GM12872 (cell line): Measurements from ENCODE around the gene ZCCHC24.

Experiments used
- TF ChIP-seq, protein P1 (sequence below): IDR thresholded peaks from 3 replicates; pipeline ENCODE4 v1.5.1; 2011; ENCODE audit warnings: low read depth, mild to moderate bottlenecking, low read length, moderate library complexity; ENCODE audit not compliant: insufficient read depth

The ZCCHC24 gene

DNA sequence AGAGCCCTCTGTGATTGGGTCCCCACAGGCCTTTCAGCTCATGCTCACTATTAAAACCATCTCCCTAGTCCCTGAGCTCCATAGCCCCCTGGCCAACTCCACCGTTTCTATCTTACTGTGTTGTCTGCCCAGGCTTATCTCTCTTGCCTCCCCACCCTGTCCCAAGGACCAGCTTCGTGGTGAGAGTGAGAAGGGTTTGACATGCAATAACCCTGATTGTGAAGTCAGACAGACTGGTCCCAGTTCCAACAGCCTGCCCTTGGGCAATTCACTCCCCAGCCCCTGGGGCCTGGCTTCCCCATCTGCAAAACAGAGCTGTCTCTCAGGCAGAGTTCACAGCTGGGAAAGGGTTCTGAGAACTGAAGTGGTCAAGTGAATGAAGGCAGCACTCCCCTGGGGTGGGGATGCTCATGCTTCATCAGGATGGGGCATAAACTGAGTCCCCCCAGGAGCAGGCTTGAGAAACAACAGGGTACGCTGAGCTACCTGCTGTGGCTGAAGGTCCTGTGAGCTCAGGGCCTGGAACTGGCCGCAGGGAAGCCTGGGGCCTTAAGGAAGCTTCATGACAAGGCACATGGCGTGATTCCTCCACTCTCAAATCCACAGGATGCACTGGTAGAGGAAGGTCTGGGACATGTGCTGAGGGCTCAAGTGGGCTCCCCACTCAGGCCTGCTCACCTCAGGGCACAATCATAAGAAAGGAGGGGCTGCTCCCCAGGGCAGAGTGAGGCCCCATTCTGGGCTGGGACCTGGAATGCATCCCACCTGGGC lies 100.0 kb downstream of the ZCCHC24 start:
- TF ChIP-seq, protein P1, sequence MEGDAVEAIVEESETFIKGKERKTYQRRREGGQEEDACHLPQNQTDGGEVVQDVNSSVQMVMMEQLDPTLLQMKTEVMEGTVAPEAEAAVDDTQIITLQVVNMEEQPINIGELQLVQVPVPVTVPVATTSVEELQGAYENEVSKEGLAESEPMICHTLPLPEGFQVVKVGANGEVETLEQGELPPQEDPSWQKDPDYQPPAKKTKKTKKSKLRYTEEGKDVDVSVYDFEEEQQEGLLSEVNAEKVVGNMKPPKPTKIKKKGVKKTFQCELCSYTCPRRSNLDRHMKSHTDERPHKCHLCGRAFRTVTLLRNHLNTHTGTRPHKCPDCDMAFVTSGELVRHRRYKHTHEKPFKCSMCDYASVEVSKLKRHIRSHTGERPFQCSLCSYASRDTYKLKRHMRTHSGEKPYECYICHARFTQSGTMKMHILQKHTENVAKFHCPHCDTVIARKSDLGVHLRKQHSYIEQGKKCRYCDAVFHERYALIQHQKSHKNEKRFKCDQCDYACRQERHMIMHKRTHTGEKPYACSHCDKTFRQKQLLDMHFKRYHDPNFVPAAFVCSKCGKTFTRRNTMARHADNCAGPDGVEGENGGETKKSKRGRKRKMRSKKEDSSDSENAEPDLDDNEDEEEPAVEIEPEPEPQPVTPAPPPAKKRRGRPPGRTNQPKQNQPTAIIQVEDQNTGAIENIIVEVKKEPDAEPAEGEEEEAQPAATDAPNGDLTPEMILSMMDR: no peak

DNA sequence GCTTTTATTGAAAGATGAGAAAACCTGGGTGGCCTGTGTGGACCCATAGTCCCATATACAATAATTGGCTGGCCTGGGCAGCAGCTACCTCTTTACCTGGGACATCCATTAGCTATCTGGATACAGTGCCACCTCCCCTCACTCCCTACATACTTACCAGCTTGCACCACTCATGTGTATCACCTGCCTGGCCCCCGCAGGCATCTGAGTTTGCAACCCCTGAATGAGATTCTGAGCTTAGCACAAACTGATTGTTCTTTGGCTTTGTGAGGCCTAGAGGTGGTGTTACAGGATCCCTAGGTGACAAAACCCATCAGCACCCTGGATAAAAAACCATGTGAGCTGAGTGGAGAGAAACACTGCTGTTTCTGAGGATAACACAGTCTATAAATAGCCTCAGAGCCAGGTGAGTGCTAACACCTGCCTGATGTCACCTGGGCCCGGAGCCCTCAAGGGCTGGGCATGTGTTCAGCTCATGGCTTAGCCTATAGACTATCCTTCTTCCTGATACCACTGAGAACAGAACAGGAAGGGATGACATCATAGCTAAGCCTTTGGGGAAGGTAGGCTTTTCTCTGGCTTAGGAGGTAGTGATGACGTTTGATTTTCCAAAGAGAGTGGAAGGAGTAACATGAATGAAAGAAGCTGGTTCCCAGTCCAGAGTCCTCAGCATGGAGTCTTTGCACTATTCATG lies 100.8 kb downstream of the ZCCHC24 start:
- TF ChIP-seq, protein P1: no peak

DNA sequence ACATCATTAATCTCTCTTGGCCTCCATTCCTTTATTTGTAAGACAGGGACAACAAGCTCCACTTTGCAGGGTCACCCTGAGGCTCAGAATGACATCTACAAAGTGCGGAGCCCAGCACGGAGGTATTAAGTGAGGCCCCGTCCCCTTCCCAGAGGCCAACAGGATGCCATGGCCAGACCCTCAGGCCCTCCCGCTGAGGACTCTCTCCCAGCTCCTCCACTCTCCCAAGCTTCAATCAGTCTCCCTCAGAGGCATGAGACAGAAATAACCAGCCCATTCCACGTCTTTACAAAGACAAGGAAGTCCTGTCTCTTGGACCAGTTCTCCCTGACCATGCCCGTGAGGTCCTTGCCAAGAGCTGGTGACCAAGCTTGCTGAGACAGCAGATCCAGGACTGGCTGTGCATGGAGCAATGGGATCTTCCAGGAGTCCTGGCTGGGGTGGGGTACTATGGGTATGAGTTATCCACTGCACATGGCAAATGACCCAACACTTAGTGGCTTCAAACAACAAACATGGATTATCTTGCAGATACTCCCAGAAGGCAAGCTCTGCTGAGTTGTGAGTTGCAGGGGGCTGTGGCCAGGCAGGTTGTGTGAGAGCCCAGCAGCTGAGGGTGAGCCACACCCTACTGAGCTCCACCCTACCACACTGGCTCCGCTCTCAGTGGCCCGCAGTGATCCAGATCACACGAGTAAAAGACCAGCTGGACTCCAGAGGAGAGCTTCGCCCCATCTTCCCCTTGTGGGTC lies 102.4 kb downstream of the ZCCHC24 start:
- TF ChIP-seq, protein P1: no peak

DNA sequence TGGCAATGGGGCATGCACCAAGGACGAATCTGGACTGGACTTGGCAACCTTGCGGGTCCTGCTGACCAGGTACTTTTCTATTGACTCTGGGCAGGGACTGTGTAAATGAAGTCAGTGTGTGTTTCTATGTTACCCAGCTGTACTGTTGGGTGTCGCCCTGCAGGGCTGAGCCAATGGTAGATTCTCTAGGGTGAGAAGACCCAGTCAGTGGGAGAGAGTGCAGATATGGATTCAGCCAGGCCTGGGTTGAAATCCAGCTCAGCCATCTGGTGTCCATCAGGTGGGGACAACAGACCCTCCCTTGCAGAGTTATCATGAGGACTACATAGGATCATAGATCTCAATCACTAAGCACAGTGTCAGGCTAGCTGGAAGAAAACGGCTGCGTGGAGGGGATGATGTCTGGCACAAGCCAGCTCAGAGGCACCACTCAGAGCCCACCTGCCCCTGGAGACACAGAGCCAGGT lies 103.1 kb downstream of the ZCCHC24 start:
- TF ChIP-seq, protein P1: no peak

DNA sequence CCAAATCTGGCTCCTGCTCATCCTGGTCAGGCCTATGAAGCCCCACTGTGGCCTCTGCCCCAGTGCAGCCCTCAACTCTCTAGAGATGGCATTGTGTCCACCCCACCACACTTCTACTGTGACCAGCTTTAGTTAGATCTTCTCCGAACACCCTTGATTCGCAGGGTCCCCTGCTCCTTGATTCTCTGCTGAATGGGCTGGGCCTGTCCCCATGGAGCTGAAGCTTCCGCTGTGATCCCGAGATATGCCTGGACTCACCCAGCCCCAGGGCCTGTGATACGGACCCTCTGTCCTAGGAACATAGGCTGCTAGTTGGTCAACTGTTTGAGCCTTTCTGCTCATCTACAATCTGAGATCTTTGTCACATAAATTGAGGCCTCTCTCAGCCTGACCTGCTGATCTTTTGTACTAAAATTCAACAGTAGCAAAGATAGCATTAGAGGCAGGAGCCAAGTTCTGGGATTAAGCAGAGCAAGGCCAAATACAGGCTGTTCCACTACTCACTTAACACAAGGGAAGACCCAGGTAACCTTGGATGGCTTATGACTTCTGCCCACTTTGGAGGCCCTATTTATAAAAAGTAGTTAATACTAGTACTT lies 104.7 kb downstream of the ZCCHC24 start:
- TF ChIP-seq, protein P1: no peak

DNA sequence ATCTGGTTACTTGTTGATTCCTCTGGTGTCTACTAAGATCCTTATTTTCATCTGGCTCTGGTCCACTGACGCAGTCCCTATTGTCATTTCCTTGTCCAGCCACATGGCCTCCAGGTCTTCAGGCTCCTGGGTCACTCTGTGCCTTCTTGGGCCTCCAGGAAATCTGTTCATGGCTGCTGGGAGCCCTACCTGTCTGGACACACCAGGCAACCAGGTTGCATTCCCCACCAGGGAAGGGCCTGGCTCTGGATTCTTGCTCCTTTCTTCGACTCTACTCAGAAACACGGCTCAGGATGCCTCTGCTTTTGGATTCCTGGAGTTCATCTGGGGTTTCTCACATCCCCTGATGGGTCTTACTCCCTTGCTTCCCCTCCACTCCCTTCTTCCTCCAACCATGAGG lies 106.2 kb downstream of the ZCCHC24 start:
- TF ChIP-seq, protein P1: no peak

DNA sequence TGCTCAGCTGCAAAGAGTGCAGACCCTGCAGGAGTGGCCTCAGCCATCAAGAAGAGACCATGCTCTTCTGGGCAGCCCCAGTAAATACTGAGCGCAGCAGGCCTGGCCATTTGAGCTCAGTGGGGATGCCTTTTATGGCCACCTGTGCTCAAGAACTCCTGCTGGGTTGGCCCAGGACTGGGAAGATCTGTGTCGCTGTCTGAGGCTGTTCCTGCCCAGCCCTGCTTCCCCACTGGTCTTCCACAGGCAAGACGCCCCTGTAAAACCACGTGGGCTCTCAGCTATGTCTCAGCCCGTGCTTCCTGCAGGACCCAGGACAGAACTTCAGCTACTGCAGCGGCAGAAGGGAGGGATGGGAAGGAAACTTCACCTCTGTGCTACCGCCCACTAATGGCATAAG lies 108.7 kb downstream of the ZCCHC24 start:
- TF ChIP-seq, protein P1: no peak
